Prostate gland (tissue), 2 donors: Measurements from ENCODE around the gene DUOX1. TPM values are rescaled to one million over a fixed set of nuclear protein-coding genes. Genes with fewer than 3 reads are reported as not detected.

Source experiments
- DNase-seq: peaks from one replicate; pipeline ENCODE4 v3.0.0-alpha.2; 2019; ENCODE audit warnings: low spot score
- H3K27ac ChIP-seq, 2 donors: fragments of 200-600 bp; sonication (generic); 2 replicates each; pipeline ENCODE4 v1.5.1; 2017 to 2019
- H3K27me3 ChIP-seq: fragments of 200-600 bp; sonication (generic); replicated peaks from 2 replicates; pipeline ENCODE4 v1.5.1; 2019; ENCODE audit not compliant: insufficient read depth
- H3K36me3 ChIP-seq, 2 donors: fragments of 200-600 bp; sonication (generic); 1 replicate in 1 of 2; 2 replicates in 1 of 2; pipeline versions ENCODE4 v1.5.1 to v1.8.1; 2017 to 2019
- H3K4me1 ChIP-seq: fragments of 200-600 bp; sonication (generic); replicated peaks from 2 replicates; pipeline ENCODE4 v1.5.1; 2019
- H3K4me3 ChIP-seq, 2 donors: fragments of 200-600 bp; sonication (generic); 2 replicates each; pipeline ENCODE4 v1.5.1; 2017 to 2019
- H3K9me3 ChIP-seq: fragments of 200-600 bp; sonication (generic); 2 replicates; pipeline ENCODE4 v1.5.1; 2017
- POLR2A ChIP-seq: fragments of 450-650 bp; IDR thresholded peaks from one replicate; pipeline ENCODE4 v1.6.1; 2016; ENCODE audit warnings: antibody characterized with exemption, mild to moderate bottlenecking
- POLR2AphosphoS5 ChIP-seq: sonication (generic); formaldehyde crosslinking; IDR thresholded peaks from one replicate; pipeline ENCODE4 v1.6.1; 2017; ENCODE audit warnings: antibody characterized with exemption
- WGBS: methylation state at CpG from one replicate; pipeline ENCODE4 v1.1.5; 2018; 5-methylcytosine and 5-hydroxymethylcytosine counted together
- intact Hi-C: fragments of 100-400 bp; cut with DNase I; formaldehyde crosslinking; loops from one replicate; pipeline ENCODE4 v1.14.2; 2022
- total RNA-seq, 2 donors: library from RNA; depleted of rRNA; stranded (reverse); fragments of >200 nt; gene quantifications; one replicate each; pipeline ENCODE4 v1.1.0, GENCODE V29; 2016
- TF ChIP-seq, protein P1 (sequence below), 4 experiments: fragments of 200-600 bp in 2 of 4; fragments of 450-650 bp in 2 of 4; sonication (generic) in 2 of 4; IDR thresholded peaks; 1 replicate in 3 of 4; 2 replicates in 1 of 4; pipeline ENCODE4 v1.5.1; 2016 to 2019; ENCODE audit warnings: antibody characterized with exemption in 4 of 4, mild to moderate bottlenecking in 2 of 4, moderate library complexity in 2 of 4

The DUOX1 gene
- total RNA-seq, 2 donors from 2014 or later: 18.4 to 32.1 TPM

GRCh38 chr15:45105586-45105985 lies 24.2 kb upstream of the DUOX1 start:
- Histone ChIP-seq H3K9me3 (no peaks in the 10 kb centered on the region), H3K4me3 (no peak overlapping the region), H3K27me3 (peaks cover 6% of the 10 kb centered on the region), H3K36me3 (no peaks in the 10 kb centered on the region), H3K4me1 (no peaks in the 10 kb centered on the region), H3K27ac (no peak overlapping the region)
- DNase-seq: no peak
- TF ChIP-seq, protein P1, sequence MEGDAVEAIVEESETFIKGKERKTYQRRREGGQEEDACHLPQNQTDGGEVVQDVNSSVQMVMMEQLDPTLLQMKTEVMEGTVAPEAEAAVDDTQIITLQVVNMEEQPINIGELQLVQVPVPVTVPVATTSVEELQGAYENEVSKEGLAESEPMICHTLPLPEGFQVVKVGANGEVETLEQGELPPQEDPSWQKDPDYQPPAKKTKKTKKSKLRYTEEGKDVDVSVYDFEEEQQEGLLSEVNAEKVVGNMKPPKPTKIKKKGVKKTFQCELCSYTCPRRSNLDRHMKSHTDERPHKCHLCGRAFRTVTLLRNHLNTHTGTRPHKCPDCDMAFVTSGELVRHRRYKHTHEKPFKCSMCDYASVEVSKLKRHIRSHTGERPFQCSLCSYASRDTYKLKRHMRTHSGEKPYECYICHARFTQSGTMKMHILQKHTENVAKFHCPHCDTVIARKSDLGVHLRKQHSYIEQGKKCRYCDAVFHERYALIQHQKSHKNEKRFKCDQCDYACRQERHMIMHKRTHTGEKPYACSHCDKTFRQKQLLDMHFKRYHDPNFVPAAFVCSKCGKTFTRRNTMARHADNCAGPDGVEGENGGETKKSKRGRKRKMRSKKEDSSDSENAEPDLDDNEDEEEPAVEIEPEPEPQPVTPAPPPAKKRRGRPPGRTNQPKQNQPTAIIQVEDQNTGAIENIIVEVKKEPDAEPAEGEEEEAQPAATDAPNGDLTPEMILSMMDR (IDR thresholded peaks at IDR 0.05): no peak
- TF ChIP-seq POLR2AphosphoS5 (no peak), POLR2A (no peak)
- intact Hi-C loops: no loop called here
- 95% methylated on average over 11 of the region's 11 CpGs for WGBS

GRCh38 chr15:45106002-45106790 lies 23.6 kb upstream of the DUOX1 start:
- Histone ChIP-seq H3K4me3 (no peak overlapping the region), H3K27ac (no peak overlapping the region), H3K9me3 (no peaks in the 10 kb centered on the region), H3K4me1 (no peaks in the 10 kb centered on the region), H3K36me3 (no peaks in the 10 kb centered on the region), H3K27me3 (peaks cover 6% of the 10 kb centered on the region)
- WGBS: 77% methylated on average over 15 of the region's 15 CpGs
- no peak for DNase-seq
- intact Hi-C loops: no loop called here
- TF ChIP-seq POLR2AphosphoS5 (no peak), POLR2A (no peak)
- TF ChIP-seq, protein P1 (IDR thresholded peaks at IDR 0.05): no peak

GRCh38 chr15:45107941-45108630 lies 21.7 kb upstream of the DUOX1 start:
- WGBS: 96% methylated on average over 10 of the region's 10 CpGs
- Histone ChIP-seq H3K4me1 (peaks cover under 1% of the 10 kb centered on the region), H3K4me3 (no peak overlapping the region), H3K9me3 (no peaks in the 10 kb centered on the region), H3K27ac (no peak overlapping the region), H3K36me3 (no peaks in the 10 kb centered on the region), H3K27me3 (peaks cover 21% of the 10 kb centered on the region)
- TF ChIP-seq POLR2A (no peak), POLR2AphosphoS5 (no peak)
- TF ChIP-seq, protein P1 (IDR thresholded peaks at IDR 0.05): no peak
- intact Hi-C loops: no loop called here
- no peak for DNase-seq

DNA sequence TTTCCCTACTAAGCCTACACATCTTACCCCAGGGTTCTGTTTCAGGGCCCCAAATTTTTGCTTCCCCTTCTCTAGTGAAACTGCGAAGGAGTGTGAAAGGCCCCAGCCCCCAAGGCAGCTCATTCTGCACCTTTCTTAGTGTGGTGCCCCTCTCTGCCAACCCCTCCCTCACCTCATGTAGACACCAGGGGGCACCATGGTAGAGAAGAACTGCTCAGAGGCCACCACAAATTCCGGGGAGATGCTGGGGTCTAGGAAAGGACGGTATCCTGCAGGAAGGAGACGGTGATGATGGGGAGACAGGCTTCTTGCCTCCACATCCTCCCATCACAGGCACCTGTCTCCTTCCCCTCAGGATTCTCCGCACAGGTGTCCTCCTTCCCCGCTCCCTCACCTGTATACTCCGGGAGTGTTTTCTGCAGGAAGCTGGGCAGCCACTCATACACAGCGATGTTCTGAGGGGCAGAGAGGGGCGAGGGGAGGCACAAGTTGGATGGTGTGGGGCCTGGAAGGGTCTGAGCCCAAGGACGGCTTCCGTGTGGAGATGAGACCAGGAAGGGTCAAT lies 19.5 kb upstream of the DUOX1 start:
- H3K27me3 ChIP-seq: peaks cover 38% of the 10 kb centered on the region
- H3K36me3 ChIP-seq: no peaks in the 10 kb centered on the region
- H3K27ac ChIP-seq: no peak overlapping the region
- no peak overlapping the region for H3K4me3 ChIP-seq
- intact Hi-C loops: no loop called here
- TF ChIP-seq POLR2A (no peak), POLR2AphosphoS5 (no peak)
- TF ChIP-seq, protein P1 (IDR thresholded peaks at IDR 0.05): no peak
- DNase-seq: no peak
- peaks cover 2% of the 10 kb centered on the region for H3K4me1 ChIP-seq
- 60% methylated on average over 11 of the region's 11 CpGs for WGBS
- no peaks in the 10 kb centered on the region for H3K9me3 ChIP-seq
